GM12875 (cell line): ENCODE results near the gene GPR17.

Source experiments
- H3K4me3 ChIP-seq: one replicate; pipeline ENCODE4 v1.5.1; 2011; ENCODE audit warnings: low read depth, low read length, control low read depth
- CTCF ChIP-seq: IDR thresholded peaks from 2 replicates; pipeline ENCODE4 v1.5.1; 2011; ENCODE audit warnings: low read depth, mild to moderate bottlenecking, control low read depth, inconsistent platforms, low read length, moderate library complexity, borderline replicate concordance; ENCODE audit not compliant: insufficient read depth

GPR17 gene

GRCh38 chr2:127635380-127636237 lies 10.3 kb upstream of the GPR17 start:
- no peak overlapping the region for H3K4me3 ChIP-seq
- no peak for TF ChIP-seq CTCF

DNA sequence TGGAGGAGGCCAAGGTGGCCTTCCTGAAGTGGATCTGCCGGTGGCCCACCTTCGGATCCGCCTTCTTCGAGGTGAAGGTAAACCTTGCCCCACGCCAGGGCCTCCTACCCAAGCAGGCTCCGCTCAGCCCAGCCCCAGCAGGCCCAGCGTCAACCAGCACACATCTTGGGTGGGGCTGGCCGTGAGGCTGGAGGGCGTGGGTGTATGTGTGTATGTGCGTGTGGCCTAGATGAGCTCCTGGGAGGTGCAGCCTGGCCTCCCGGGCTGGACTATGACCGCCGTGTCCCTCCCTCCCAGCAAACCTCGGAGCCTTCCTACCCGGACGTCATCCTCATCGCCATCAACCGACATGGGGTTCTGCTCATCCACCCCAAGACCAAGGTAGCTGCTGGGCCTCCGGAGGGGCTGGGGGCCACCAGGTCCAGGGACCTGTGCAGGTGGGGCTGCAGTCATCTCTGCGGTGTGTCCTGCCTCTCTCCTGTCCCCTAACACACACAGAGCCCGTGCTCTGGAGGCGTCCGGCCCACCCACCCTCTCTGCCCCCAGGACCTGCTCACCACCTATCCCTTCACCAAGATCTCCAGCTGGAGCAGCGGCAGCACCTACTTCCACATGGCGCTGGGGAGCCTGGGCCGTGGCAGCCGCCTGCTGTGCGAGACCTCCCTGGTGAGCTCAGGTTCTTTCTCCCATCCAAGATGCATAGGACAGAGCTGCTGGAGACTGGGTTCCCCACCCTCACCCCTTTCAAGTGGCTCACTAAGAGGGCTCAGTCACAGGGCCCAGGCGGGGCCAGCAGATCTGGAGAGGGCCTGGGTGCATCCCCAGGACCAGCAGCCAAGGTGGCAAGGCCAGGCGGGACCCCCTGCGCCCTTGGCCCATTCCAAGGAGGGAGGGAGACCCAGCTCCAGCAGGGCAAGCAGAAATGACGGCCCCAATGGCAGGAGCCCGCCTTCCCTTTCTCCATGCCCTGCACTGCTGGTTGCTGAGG lies 9.4 kb upstream of the GPR17 start:
- TF ChIP-seq CTCF, result no peak
- no peak overlapping the region for H3K4me3 ChIP-seq

GRCh38 chr2:127637236-127637630 lies 8.7 kb upstream of the GPR17 start:
- no peak for TF ChIP-seq CTCF
- H3K4me3 ChIP-seq, result no peak overlapping the region

DNA sequence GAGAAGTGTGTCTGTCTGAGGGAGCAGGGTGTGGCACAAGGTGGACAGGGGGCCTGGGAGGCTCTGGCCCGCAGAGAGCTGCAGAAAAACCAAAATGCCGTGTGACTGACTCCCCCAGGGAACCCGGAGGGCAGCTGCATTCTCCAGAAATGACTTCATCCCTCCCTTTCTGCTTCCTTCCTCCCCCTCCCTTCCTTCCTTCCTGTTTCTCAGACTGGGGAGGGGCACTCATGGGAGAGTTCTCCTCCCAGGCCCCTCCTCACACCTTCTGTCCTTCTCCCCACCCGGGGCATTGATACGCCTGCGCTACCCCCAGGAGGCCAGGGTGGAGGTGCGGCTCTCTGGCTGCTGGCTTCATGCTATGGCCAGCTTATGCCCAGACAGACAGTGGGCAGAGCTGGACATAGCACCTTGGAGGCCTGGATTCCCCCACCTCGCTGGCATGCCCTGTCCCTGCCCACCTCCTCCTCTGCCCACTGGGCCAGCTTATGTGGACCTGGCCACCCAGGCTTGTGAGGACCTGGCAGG lies 8.2 kb upstream of the GPR17 start:
- TF ChIP-seq CTCF, result no peak
- H3K4me3 ChIP-seq, result no peak overlapping the region

DNA sequence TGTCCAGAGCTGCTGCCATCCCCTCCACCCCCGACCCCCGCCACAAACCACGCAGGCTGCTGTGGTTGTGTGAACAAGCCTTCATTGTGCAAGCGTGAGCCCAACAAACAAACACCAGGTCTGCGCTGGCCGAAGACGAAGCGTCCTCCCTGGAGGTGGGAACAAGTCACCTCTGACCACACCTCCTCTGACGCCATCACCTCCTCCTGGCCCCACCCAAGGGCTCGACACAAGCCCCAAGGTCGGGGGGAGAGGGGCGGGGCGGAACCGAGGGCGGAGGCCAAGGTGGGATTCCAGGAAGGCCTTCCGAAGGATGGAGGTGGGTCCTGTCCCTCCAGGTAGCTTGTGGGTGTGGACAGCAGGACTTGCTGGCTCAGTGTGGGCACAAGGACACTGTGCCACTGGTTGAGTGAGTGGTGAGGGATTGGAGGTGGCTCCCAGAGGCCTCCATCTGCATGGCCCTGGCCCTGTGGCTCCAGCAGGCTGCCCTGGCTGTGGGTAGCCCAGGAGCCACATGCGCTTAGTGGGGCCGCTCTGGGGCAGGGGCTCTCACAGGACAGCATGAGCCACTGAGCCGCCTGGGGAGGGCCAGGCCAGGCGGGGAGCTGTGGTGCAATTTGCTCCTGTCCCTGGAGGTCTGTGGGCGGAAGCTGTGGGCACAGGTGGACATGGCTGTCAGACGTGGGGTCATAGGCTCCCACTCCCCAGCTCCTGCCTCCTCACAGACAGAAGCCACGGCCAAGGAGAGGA lies 7.4 kb upstream of the GPR17 start:
- H3K4me3 ChIP-seq, result no peak overlapping the region

More for the DNA sequence above, 7.4 kb upstream of the GPR17 start:
- TF ChIP-seq CTCF, result no peak
